ENCODE measurements around the gene FBXW4. TPM values are rescaled to one million over a fixed set of nuclear protein-coding genes. Genes with fewer than 3 reads are reported as not detected.

Gene FBXW4
- total and polyA plus RNA-seq, 2 donors: 47.2 to 55.5 TPM

DNA sequence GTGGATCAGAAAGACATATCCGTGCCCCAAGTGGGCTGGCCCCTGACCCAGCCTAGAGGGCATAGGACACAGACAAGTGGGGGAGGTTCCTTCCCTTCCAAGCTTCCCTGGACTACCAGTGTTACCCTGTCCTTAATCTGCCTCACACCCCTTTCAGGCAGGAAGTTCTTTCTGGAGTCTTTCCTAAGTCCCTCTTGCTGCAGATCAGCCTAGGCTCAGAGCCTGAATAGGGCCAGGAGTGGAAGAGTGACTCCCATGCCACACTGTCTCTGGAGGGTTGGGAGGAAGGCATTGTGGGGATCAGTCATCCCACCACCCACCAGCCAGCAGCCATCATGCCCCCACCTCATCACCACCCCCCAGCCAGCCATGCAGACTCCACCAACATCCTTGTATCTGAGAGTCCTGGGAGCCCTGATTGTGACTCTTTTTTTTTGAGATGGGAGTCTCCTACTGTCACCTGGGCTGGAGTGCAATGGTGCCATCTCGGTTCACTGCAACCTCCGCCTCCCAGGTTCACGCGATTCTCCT is 129.5 kb downstream of the FBXW4 start:
- Histone ChIP-seq H3K27ac (ENCODE audit: low read depth) (no peak overlapping the region), H3K4me1 (ENCODE audit: insufficient read depth) (no peaks in the 10 kb centered on the region), H3K4me3 (ENCODE audit: low read depth, low read length) (no peak overlapping the region), H3K36me3 (ENCODE audit: insufficient read depth) (no peaks in the 10 kb centered on the region)
- 89% methylated on average over 5 of the region's 5 CpGs for WGBS
- no peak for DNase-seq (ENCODE audit: extremely low spot score)

DNA sequence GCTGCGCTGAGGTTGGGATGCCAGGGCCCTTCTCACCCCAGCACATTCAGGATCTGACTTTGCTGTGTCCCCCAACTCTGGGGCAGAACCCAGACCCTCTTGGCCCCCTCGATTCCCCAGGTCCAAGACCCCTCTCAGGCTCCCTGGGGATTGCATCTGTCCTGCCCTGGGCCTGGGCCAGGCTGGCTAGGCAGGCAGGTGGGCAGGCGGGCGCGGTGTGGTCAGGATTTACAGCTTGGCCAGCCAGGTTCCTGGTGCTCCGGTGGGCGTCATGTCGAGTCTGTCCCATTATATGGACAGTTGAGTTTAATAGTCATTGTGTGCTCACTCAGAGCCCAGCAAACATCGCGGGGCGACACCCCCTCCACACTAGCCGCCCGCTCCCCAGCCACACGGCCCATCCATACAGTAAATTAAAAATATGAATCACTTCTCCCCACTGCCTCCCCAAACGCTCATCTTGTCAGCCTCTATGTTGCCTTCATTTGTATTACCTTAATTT is 130.4 kb downstream of the FBXW4 start:
- Histone ChIP-seq H3K4me3 (ENCODE audit: low read depth, low read length) (no peak overlapping the region), H3K4me1 (ENCODE audit: insufficient read depth) (no peaks in the 10 kb centered on the region), H3K36me3 (ENCODE audit: insufficient read depth) (no peaks in the 10 kb centered on the region), H3K27ac (ENCODE audit: low read depth) (no peak overlapping the region)
- WGBS: 84% methylated on average over 15 of the region's 15 CpGs
- no peak for DNase-seq (ENCODE audit: extremely low spot score)

- Histone ChIP-seq H3K4me3 (ENCODE audit: low read depth, low read length) (no peak overlapping the region), H3K36me3 (ENCODE audit: insufficient read depth) (no peaks in the 10 kb centered on the region), H3K4me1 (ENCODE audit: insufficient read depth) (no peaks in the 10 kb centered on the region), H3K27ac (ENCODE audit: low read depth) (no peak overlapping the region)
- no peak for DNase-seq (ENCODE audit: extremely low spot score)
- WGBS: 57% methylated on average over 11 of the region's 11 CpGs
These were observed 131.4 kb downstream of the FBXW4 start for GRCh38 chr10:101563497-101564040.

GRCh38 chr10:101563007-101563406 is 132.0 kb downstream of the FBXW4 start:
- WGBS: 63% methylated on average over 3 of the region's 3 CpGs
- Histone ChIP-seq H3K4me3 (ENCODE audit: low read depth, low read length) (no peak overlapping the region), H3K4me1 (ENCODE audit: insufficient read depth) (no peaks in the 10 kb centered on the region), H3K27ac (ENCODE audit: low read depth) (no peak overlapping the region), H3K36me3 (ENCODE audit: insufficient read depth) (no peaks in the 10 kb centered on the region)
- DNase-seq (ENCODE audit: extremely low spot score): no peak

- Histone ChIP-seq H3K36me3 (ENCODE audit: insufficient read depth) (no peaks in the 10 kb centered on the region), H3K27ac (ENCODE audit: low read depth) (no peak overlapping the region), H3K4me3 (ENCODE audit: low read depth, low read length) (no peak overlapping the region), H3K4me1 (ENCODE audit: insufficient read depth) (no peaks in the 10 kb centered on the region)
- no peak for DNase-seq (ENCODE audit: extremely low spot score)
- WGBS: 80% methylated on average over 5 of the region's 5 CpGs
These were observed 132.7 kb downstream of the FBXW4 start for GRCh38 chr10:101562231-101562630.

GRCh38 chr10:101561068-101561915 is 133.7 kb downstream of the FBXW4 start:
- Histone ChIP-seq H3K4me3 (ENCODE audit: low read depth, low read length) (no peak overlapping the region), H3K27ac (ENCODE audit: low read depth) (no peak overlapping the region), H3K4me1 (ENCODE audit: insufficient read depth) (no peaks in the 10 kb centered on the region), H3K36me3 (ENCODE audit: insufficient read depth) (no peaks in the 10 kb centered on the region)
- no peak for DNase-seq (ENCODE audit: extremely low spot score)
- WGBS: 78% methylated on average over 15 of the region's 15 CpGs

Small RNA genes within 50 kb of the gene (small RNA-seq; reads per million reads assigned to genes)
- gene MIR3158-1 (not detected), gene RNU6-1165P (not detected)

Other genes with a start within 250 kb of the FBXW4 start
- 10.4 TPM for gene POLL, start 106.9 kb downstream of the FBXW4 start, total RNA-seq
- gene POLL, start 106.9 kb downstream of the FBXW4 start, polyA plus RNA-seq: 27.6 TPM
- 13.9 TPM for gene DPCD, start 106.8 kb downstream of the FBXW4 start, total RNA-seq
- gene DPCD, start 106.8 kb downstream of the FBXW4 start, polyA plus RNA-seq: 21.9 TPM
- gene FGF8, start 80.9 kb upstream of the FBXW4 start, total RNA-seq: not detected
- not detected for gene FGF8, start 80.9 kb upstream of the FBXW4 start, polyA plus RNA-seq
- gene NPM3, start 88.3 kb upstream of the FBXW4 start, total RNA-seq: 30.6 TPM
- 36.8 TPM for gene NPM3, start 88.3 kb upstream of the FBXW4 start, polyA plus RNA-seq
- 240 TPM for gene OGA, start 123.3 kb upstream of the FBXW4 start, total RNA-seq
- 56.8 TPM for gene OGA, start 123.3 kb upstream of the FBXW4 start, polyA plus RNA-seq
- 2.4 TPM for gene KCNIP2, start 148.6 kb upstream of the FBXW4 start, total RNA-seq
- gene KCNIP2, start 148.6 kb upstream of the FBXW4 start, polyA plus RNA-seq: 1.5 TPM